Breast epithelium (tissue), 4 donors: ENCODE data around the gene SACM1L. TPM values are rescaled to one million over a fixed set of nuclear protein-coding genes. Genes with fewer than 3 reads are reported as not detected.

Experiments
- DNase-seq, 2 donors: peaks; one replicate each; pipeline ENCODE4 v3.0.0-alpha.2; 2019; ENCODE audit warnings: low spot score in 2 of 2
- H3K27ac ChIP-seq, 2 donors: fragments of 200-600 bp; sonication (generic) in 1 of 2; one replicate each; pipeline ENCODE4 v1.5.1; 2016 to 2019; ENCODE audit warnings: mild to moderate bottlenecking in 1 of 2
- H3K27me3 ChIP-seq, 2 donors: fragments of 200-600 bp; sonication (generic) in 1 of 2; one replicate each; pipeline versions ENCODE4 v1.5.1 to v1.6.0; 2017 to 2019; ENCODE audit warnings: control low read depth in 1 of 2, mild to moderate bottlenecking in 1 of 2
- H3K36me3 ChIP-seq: fragments of 200-600 bp; one replicate; pipeline ENCODE4 v1.5.1; 2019
- H3K4me1 ChIP-seq, 2 donors: fragments of 200-600 bp; sonication (generic); one replicate each; pipeline ENCODE4 v1.5.1; 2016 to 2019; ENCODE audit warnings: control low read depth in 1 of 2
- H3K4me3 ChIP-seq, 3 donors: fragments of 200-600 bp; sonication (generic); 1 replicate in 2 of 3; 2 replicates in 1 of 3; pipeline ENCODE4 v1.5.1; 2016 to 2019; ENCODE audit warnings: mild to moderate bottlenecking in 3 of 3, moderate library complexity in 2 of 3
- H3K9me3 ChIP-seq, 2 donors: fragments of 200-600 bp; sonication (generic) in 1 of 2; one replicate each; pipeline ENCODE4 v1.5.1; 2016 to 2019; ENCODE audit warnings: control low read depth in 1 of 2
- CTCF ChIP-seq, 3 donors: fragments of 450-650 bp; IDR thresholded peaks; one replicate each; pipeline ENCODE4 v1.5.1; 2016 to 2017; ENCODE audit warnings: antibody characterized with exemption in 3 of 3, mild to moderate bottlenecking in 3 of 3, moderate library complexity in 3 of 3
- POLR2A ChIP-seq: fragments of 450-650 bp; IDR thresholded peaks from one replicate; pipeline ENCODE4 v1.6.1; 2016; ENCODE audit warnings: antibody characterized with exemption, mild to moderate bottlenecking, moderate library complexity
- POLR2AphosphoS5 ChIP-seq, 3 donors: sonication (generic); formaldehyde crosslinking; IDR thresholded peaks; one replicate each; pipeline ENCODE4 v1.6.1; 2017; ENCODE audit warnings: antibody characterized with exemption in 3 of 3
- intact Hi-C: fragments of 100-400 bp; cut with DNase I; formaldehyde crosslinking; loops from one replicate; pipeline ENCODE4 v1.15.1; 2023; ENCODE audit warnings: low total_unique reads
- total RNA-seq, 3 donors: library from RNA; depleted of rRNA; stranded (reverse); fragments of >200 nt; gene quantifications; one replicate each; pipeline ENCODE4 v1.1.0, GENCODE V29; 2016

The SACM1L gene
- total RNA-seq, 3 donors from 2014 or later, result 49.3 to 84.7 (median 61.3) TPM

- Histone ChIP-seq H3K36me3 (no peaks in the 10 kb centered on the region), H3K27me3 (no peaks in the 10 kb centered on the region), H3K9me3 (no peaks in the 10 kb centered on the region), H3K4me1 (no peaks in the 10 kb centered on the region), H3K27ac (no peak overlapping the region), H3K4me3 (no peak overlapping the region)
- intact Hi-C loops, result no loop called here
- TF ChIP-seq POLR2A, result no peak
- no peak for TF ChIP-seq CTCF (IDR thresholded peaks at IDR 0.05)
- no peak for TF ChIP-seq POLR2AphosphoS5 (IDR thresholded peaks at IDR 0.05)
- peak in 1 of 2 donors; percentile 11 for DNase-seq
Observed at GRCh38 chr3:45785605-45786150, 96.5 kb downstream of the SACM1L start.

- intact Hi-C loops, result no loop called here
- Histone ChIP-seq H3K27me3 (no peaks in the 10 kb centered on the region), H3K27ac (no peak overlapping the region), H3K9me3 (no peaks in the 10 kb centered on the region), H3K4me3 (no peak overlapping the region), H3K36me3 (no peaks in the 10 kb centered on the region), H3K4me1 (no peaks in the 10 kb centered on the region)
- no peak for DNase-seq
- TF ChIP-seq POLR2A (no peak), POLR2AphosphoS5 (IDR thresholded peaks at IDR 0.05) (no peak), CTCF (IDR thresholded peaks at IDR 0.05) (no peak)
Observed at GRCh38 chr3:45786801-45787495, 97.8 kb downstream of the SACM1L start.

GRCh38 chr3:45787551-45787950 lies 98.4 kb downstream of the SACM1L start:
- intact Hi-C loops, result no loop called here
- no peak for DNase-seq
- H3K9me3 ChIP-seq, result no peaks in the 10 kb centered on the region
- TF ChIP-seq POLR2AphosphoS5 (IDR thresholded peaks at IDR 0.05) (no peak), POLR2A (no peak), CTCF (IDR thresholded peaks at IDR 0.05) (no peak)
- H3K27ac ChIP-seq, result no peak overlapping the region
- no peaks in the 10 kb centered on the region for H3K36me3 ChIP-seq
- no peaks in the 10 kb centered on the region for H3K27me3 ChIP-seq
- H3K4me3 ChIP-seq, result no peak overlapping the region
- H3K4me1 ChIP-seq, result no peaks in the 10 kb centered on the region

GRCh38 chr3:45789235-45789812 lies 100.1 kb downstream of the SACM1L start:
- intact Hi-C loops, result no loop called here
- TF ChIP-seq POLR2AphosphoS5 (IDR thresholded peaks at IDR 0.05) (no peak), CTCF (IDR thresholded peaks at IDR 0.05) (no peak), POLR2A (no peak)

GRCh38 chr3:45790596-45790995 lies 101.4 kb downstream of the SACM1L start:
- H3K4me1 ChIP-seq, result no peaks in the 10 kb centered on the region
- H3K27me3 ChIP-seq, result no peaks in the 10 kb centered on the region
- H3K4me3 ChIP-seq, result no peak overlapping the region
- no peaks in the 10 kb centered on the region for H3K9me3 ChIP-seq
- TF ChIP-seq CTCF (IDR thresholded peaks at IDR 0.05) (no peak), POLR2AphosphoS5 (IDR thresholded peaks at IDR 0.05) (no peak), POLR2A (no peak)
- no peak overlapping the region for H3K27ac ChIP-seq
- no peaks in the 10 kb centered on the region for H3K36me3 ChIP-seq
- no peak for DNase-seq
- intact Hi-C loops, result no loop called here

More at GRCh38 chr3:45789235-45789812, 100.1 kb downstream of the SACM1L start:
- H3K27me3 ChIP-seq, result no peaks in the 10 kb centered on the region
- H3K36me3 ChIP-seq, result no peaks in the 10 kb centered on the region
- no peak overlapping the region for H3K27ac ChIP-seq
- DNase-seq, result no peak
- H3K4me1 ChIP-seq, result no peaks in the 10 kb centered on the region
- no peak overlapping the region for H3K4me3 ChIP-seq
- no peaks in the 10 kb centered on the region for H3K9me3 ChIP-seq
